GM12873 (cell line): ENCODE measurements around the gene ADGRG7.

ENCODE experiments used
- TF ChIP-seq, protein P1 (sequence below): IDR thresholded peaks from 2 replicates; pipeline ENCODE4 v1.5.1; 2012; ENCODE audit warnings: low read depth, mild to moderate bottlenecking, moderate library complexity, low read length, control low read depth; ENCODE audit not compliant: insufficient read depth; ENCODE audit errors: missing control alignments

The ADGRG7 gene

DNA sequence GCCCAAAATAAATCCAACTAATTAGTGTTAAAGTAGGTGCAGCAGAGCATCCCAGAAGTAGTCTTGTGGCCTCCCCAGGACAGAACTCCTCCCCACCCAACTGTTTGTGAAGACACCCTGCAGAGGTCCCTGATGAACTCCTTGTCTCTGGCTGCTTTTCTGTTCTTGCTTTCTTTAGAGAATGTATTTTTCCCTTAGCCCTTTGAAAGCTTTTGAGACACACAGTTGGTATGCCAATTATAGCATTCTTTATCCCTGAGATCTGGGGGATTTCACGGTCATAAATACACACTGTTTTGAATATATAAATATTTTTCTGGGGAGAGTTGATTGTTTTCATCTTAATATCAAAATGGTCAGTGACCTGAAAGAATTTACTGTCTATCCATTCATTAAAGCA, 109.7 kb downstream of the ADGRG7 start:
- TF ChIP-seq, protein P1, sequence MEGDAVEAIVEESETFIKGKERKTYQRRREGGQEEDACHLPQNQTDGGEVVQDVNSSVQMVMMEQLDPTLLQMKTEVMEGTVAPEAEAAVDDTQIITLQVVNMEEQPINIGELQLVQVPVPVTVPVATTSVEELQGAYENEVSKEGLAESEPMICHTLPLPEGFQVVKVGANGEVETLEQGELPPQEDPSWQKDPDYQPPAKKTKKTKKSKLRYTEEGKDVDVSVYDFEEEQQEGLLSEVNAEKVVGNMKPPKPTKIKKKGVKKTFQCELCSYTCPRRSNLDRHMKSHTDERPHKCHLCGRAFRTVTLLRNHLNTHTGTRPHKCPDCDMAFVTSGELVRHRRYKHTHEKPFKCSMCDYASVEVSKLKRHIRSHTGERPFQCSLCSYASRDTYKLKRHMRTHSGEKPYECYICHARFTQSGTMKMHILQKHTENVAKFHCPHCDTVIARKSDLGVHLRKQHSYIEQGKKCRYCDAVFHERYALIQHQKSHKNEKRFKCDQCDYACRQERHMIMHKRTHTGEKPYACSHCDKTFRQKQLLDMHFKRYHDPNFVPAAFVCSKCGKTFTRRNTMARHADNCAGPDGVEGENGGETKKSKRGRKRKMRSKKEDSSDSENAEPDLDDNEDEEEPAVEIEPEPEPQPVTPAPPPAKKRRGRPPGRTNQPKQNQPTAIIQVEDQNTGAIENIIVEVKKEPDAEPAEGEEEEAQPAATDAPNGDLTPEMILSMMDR = no peak

DNA sequence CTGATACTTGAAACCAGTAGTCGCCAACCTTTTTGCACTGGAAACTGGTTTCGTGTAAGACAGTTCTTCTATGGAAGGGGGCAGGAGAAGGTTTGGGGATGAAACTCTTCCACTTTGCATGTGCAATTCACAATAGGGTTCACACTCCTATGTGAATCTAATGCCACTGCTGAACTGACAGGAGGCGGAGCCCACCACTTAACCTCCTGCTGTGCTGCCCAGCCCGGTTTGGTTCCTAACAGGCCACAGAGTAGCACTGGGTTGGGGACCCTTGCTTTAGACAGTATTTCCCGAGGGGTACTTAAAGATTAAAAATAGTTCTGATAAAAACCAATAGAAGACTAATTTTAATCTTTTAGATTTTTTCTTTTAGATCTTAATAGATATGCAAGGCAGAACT, 111.0 kb downstream of the ADGRG7 start:
- TF ChIP-seq, protein P1 = no peak

DNA sequence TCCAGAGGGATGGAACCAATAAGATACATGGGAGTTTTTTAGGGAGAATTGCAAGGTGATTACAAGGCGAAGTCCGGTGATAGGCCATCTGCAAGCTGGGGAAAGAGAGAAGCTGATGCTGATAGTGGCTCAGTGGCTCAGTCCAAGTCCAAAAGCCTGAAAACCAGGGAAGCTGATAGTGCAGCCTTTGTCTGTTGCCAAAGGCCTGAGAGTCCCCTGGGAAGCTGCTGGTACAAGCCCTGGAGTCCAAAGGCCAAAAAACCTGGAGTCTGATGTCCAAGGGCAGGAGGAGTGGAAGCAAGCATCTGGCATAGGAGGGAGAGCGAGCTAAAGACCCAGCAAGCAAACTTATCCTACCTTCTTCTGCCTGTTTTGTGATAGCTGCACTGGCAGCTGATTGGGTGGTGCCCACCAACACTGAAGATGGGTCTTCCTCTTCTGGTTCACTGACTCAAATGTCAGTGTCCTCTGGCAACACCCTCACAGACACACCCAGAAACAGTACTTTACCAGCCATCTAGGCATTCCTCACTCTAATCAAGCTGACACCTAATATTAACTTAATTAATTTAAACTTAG, 116.6 kb downstream of the ADGRG7 start:
- TF ChIP-seq, protein P1 = no peak

DNA sequence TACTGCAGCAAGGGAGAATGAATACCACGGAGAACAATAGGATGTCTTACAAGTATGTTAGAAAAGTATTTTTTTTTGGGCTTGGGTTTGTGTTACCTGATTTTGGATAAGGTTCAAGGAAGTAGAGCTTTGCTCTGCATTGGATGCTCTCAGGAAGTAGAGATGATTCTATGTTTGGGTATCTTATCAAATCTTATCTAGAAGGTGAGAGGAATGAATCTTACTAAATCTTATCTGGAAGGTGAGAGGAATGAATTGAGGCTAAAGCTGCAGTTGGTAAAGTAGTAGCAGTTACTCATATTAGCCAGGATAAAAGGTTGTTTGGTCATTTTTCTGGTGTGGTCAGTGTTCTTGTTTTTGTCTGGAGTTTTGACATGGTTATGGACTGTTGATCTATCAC, 117.3 kb downstream of the ADGRG7 start:
- TF ChIP-seq, protein P1 = no peak

DNA sequence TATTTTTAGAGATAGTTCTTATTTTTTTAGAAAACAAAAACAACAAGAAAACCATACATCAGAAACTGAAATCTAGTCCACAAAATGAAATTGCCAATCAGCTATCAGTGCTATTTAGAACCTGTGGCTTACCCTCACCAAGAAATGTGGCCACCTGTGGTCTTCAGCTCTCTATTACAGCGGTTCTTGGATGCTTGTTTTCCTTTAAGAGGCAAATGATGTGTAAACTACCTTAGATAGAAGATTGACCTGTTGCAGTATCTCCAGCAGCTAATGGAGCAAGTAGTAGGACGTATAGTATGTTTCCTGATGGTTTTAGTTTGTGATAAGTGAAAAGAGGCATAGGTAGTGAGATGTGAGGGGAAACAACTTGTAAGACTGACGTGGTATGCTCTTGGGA, 121.1 kb downstream of the ADGRG7 start:
- TF ChIP-seq, protein P1 = no peak

DNA sequence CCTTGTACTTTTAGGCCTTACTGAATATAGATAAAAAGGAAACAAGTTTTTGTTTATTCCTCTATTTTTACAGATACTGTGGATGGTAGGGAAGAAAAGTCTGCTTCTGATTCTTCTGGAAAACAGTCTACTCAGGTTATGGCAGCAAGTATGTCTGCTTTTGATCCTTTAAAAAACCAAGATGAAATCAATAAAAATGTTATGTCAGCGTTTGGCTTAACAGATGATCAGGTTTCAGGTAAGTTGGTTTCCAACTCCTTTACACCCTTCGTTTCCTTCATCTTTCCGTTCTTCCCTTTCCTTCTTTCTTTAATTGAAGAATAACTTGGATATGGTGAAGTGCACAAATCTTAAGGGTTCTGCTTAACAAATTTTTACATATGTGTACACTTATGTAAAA, 123.0 kb downstream of the ADGRG7 start:
- TF ChIP-seq, protein P1 = no peak

DNA sequence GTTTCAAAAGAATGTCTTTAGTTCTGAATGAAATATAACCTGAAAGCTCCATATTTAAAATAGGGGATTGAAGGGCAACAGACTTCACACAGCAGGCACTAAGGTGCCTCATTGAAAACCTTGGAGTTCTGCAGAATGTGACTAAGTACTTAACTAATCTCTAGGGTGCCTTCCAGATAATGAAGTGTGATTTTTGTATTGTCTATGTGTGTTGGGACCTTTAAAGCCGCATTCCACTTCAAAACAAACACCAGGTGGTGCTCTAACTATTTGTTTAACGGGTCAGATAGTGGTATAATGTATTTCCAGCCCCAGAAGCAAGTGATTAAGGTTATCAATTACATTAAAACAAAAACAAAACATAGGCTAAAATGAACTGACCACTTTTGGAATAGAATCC, 127.9 kb downstream of the ADGRG7 start:
- TF ChIP-seq, protein P1 = peak; percentile 44

DNA sequence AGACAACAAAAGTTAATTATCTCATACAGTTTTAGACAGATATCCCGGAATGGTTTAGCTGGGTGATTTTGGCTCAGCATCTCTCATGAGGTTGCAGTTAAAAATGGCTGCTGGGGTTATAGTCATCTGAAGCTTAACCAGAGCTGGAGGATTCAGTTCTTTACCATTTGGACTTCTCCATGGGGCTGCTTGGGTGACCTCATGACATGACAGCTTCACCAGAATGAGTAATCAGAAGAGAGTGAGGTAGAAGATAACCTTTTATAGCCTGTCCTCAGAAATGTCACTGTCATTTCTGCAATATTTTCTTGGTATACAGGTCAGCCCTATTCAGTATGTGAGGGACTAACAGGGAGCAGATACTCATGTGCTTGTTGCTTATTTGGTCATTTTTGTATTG, 130.8 kb downstream of the ADGRG7 start:
- TF ChIP-seq, protein P1 = no peak
